K562 (cell line): ENCODE measurements around the gene PPIL1. TPM values are rescaled to one million over a fixed set of nuclear protein-coding genes. Genes with fewer than 3 reads are reported as not detected.

ENCODE experiments used
- ATF1 ChIP-seq, 2 experiments: fragments of 450-650 bp in 1 of 2; IDR thresholded peaks; 2 replicates each; pipeline ENCODE4 v1.6.1; 2016; ENCODE audit warnings: missing compliant biosample characterization in 1 of 2, missing genetic modification characterization in 1 of 2
- CAMTA2 ChIP-seq: fragments of 250-450 bp; sonication (Bioruptor Pico); conservative IDR thresholded peaks from 2 replicates; pipeline ENCODE4 v1.5.1; 2022
- FOXK1 ChIP-seq: sonication (generic); formaldehyde crosslinking; IDR thresholded peaks from 2 replicates; pipeline ENCODE4 v1.8.0; 2022; ENCODE audit warnings: missing genetic modification reagents, mild to moderate bottlenecking, borderline replicate concordance
- KLF1 ChIP-seq: fragments of 450-650 bp; IDR thresholded peaks from 2 replicates; pipeline ENCODE4 v1.6.1; 2016; ENCODE audit warnings: missing genetic modification characterization, missing compliant biosample characterization
- KLF10 ChIP-seq: fragments of 250-450 bp; sonication (Bioruptor Pico); IDR thresholded peaks from 2 replicates; pipeline ENCODE4 v1.6.1; 2021; ENCODE audit warnings: matching md5 sums
- NEUROD1 ChIP-seq: fragments of 150-350 bp; IDR thresholded peaks from 2 replicates; pipeline ENCODE4 v1.6.1; 2014; ENCODE audit warnings: borderline replicate concordance, low read length, low read depth; ENCODE audit not compliant: partially characterized antibody
- SRSF3 ChIP-seq: fragments of 200-400 bp; formaldehyde crosslinking; IDR thresholded peaks from 2 replicates; pipeline ENCODE4 v1.6.1; 2016; ENCODE audit warnings: mild to moderate bottlenecking, low read length, moderate library complexity; ENCODE audit not compliant: insufficient read depth
- polyA plus RNA-seq, 8 experiments: library from polyadenylated mRNA; depleted of rRNA in 4 of 8; stranded (reverse) in 5 of 8; unstranded in 3 of 8; fragments of >200 nt; fragmentation: Nextera tagmentation in 2 of 8; fragmentation: Illumina TruSeq in 1 of 8; extraction: Ambion mirVana in 2 of 8; extraction: Trizol in 1 of 8; gene quantifications; 2 replicates each; pipeline versions ENCODE4 v1.2.1 to v1.2.3, GENCODE V29; 2011 to 2014; ENCODE audit warnings: inconsistent platforms in 1 of 8, missing spikeins in 1 of 8
- total RNA-seq, 7 experiments: library from RNA; depleted of rRNA in 6 of 7; stranded (reverse); fragments of >200 nt in 6 of 7; fragmentation: Illumina TruSeq in 2 of 7; extraction: Trizol in 2 of 7; gene quantifications; 2 replicates each; pipeline versions ENCODE4 v1.2.1 to v1.2.3, GENCODE V29; 2011 to 2021; ENCODE audit warnings: low replicate concordance in 1 of 7
- TF ChIP-seq, protein P1 (sequence below), 2 experiments: fragments of 450-650 bp in 1 of 2; IDR thresholded peaks; 2 replicates each; pipeline ENCODE4 v1.6.1; 2011 to 2017; ENCODE audit warnings: low read depth in 2 of 2, antibody characterized with exemption in 1 of 2, borderline replicate concordance in 1 of 2, low read length in 1 of 2, mild to moderate bottlenecking in 1 of 2, mixed read lengths in 1 of 2; ENCODE audit not compliant: control insufficient read depth in 1 of 2
- TF ChIP-seq, protein P2 (sequence below): fragments of 200-600 bp; sonication (generic); IDR thresholded peaks from one replicate; pipeline ENCODE4 v1.6.1; 2012; ENCODE audit warnings: mild to moderate bottlenecking, low read depth, low read length, inconsistent platforms
- TF ChIP-seq, protein P3 (sequence below): sonication (generic); formaldehyde crosslinking; IDR thresholded peaks from 2 replicates; pipeline ENCODE4 v1.8.1; 2023; ENCODE audit warnings: mild to moderate bottlenecking, missing genetic modification reagents, moderate library complexity

PPIL1 gene
- total and polyA plus RNA-seq, 9 of the 15 experiments (the other 6 are each of a cell fraction or from before 2014, with no cell fraction given) = 65.8 to 205 (median 130) TPM

GRCh38 chr6:36809941-36810803, 64.4 kb downstream of the PPIL1 start (continued):
- TF ChIP-seq, protein P1, sequence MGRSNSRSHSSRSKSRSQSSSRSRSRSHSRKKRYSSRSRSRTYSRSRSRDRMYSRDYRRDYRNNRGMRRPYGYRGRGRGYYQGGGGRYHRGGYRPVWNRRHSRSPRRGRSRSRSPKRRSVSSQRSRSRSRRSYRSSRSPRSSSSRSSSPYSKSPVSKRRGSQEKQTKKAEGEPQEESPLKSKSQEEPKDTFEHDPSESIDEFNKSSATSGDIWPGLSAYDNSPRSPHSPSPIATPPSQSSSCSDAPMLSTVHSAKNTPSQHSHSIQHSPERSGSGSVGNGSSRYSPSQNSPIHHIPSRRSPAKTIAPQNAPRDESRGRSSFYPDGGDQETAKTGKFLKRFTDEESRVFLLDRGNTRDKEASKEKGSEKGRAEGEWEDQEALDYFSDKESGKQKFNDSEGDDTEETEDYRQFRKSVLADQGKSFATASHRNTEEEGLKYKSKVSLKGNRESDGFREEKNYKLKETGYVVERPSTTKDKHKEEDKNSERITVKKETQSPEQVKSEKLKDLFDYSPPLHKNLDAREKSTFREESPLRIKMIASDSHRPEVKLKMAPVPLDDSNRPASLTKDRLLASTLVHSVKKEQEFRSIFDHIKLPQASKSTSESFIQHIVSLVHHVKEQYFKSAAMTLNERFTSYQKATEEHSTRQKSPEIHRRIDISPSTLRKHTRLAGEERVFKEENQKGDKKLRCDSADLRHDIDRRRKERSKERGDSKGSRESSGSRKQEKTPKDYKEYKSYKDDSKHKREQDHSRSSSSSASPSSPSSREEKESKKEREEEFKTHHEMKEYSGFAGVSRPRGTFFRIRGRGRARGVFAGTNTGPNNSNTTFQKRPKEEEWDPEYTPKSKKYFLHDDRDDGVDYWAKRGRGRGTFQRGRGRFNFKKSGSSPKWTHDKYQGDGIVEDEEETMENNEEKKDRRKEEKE (IDR thresholded peaks at IDR 0.05; ENCODE audit: borderline replicate concordance in 1 of 2, control insufficient read depth in 1 of 2, low read depth in 2 of 2, low read length in 1 of 2) = no peak
- TF ChIP-seq KLF1 (tag) = no peak
- TF ChIP-seq, protein P2, sequence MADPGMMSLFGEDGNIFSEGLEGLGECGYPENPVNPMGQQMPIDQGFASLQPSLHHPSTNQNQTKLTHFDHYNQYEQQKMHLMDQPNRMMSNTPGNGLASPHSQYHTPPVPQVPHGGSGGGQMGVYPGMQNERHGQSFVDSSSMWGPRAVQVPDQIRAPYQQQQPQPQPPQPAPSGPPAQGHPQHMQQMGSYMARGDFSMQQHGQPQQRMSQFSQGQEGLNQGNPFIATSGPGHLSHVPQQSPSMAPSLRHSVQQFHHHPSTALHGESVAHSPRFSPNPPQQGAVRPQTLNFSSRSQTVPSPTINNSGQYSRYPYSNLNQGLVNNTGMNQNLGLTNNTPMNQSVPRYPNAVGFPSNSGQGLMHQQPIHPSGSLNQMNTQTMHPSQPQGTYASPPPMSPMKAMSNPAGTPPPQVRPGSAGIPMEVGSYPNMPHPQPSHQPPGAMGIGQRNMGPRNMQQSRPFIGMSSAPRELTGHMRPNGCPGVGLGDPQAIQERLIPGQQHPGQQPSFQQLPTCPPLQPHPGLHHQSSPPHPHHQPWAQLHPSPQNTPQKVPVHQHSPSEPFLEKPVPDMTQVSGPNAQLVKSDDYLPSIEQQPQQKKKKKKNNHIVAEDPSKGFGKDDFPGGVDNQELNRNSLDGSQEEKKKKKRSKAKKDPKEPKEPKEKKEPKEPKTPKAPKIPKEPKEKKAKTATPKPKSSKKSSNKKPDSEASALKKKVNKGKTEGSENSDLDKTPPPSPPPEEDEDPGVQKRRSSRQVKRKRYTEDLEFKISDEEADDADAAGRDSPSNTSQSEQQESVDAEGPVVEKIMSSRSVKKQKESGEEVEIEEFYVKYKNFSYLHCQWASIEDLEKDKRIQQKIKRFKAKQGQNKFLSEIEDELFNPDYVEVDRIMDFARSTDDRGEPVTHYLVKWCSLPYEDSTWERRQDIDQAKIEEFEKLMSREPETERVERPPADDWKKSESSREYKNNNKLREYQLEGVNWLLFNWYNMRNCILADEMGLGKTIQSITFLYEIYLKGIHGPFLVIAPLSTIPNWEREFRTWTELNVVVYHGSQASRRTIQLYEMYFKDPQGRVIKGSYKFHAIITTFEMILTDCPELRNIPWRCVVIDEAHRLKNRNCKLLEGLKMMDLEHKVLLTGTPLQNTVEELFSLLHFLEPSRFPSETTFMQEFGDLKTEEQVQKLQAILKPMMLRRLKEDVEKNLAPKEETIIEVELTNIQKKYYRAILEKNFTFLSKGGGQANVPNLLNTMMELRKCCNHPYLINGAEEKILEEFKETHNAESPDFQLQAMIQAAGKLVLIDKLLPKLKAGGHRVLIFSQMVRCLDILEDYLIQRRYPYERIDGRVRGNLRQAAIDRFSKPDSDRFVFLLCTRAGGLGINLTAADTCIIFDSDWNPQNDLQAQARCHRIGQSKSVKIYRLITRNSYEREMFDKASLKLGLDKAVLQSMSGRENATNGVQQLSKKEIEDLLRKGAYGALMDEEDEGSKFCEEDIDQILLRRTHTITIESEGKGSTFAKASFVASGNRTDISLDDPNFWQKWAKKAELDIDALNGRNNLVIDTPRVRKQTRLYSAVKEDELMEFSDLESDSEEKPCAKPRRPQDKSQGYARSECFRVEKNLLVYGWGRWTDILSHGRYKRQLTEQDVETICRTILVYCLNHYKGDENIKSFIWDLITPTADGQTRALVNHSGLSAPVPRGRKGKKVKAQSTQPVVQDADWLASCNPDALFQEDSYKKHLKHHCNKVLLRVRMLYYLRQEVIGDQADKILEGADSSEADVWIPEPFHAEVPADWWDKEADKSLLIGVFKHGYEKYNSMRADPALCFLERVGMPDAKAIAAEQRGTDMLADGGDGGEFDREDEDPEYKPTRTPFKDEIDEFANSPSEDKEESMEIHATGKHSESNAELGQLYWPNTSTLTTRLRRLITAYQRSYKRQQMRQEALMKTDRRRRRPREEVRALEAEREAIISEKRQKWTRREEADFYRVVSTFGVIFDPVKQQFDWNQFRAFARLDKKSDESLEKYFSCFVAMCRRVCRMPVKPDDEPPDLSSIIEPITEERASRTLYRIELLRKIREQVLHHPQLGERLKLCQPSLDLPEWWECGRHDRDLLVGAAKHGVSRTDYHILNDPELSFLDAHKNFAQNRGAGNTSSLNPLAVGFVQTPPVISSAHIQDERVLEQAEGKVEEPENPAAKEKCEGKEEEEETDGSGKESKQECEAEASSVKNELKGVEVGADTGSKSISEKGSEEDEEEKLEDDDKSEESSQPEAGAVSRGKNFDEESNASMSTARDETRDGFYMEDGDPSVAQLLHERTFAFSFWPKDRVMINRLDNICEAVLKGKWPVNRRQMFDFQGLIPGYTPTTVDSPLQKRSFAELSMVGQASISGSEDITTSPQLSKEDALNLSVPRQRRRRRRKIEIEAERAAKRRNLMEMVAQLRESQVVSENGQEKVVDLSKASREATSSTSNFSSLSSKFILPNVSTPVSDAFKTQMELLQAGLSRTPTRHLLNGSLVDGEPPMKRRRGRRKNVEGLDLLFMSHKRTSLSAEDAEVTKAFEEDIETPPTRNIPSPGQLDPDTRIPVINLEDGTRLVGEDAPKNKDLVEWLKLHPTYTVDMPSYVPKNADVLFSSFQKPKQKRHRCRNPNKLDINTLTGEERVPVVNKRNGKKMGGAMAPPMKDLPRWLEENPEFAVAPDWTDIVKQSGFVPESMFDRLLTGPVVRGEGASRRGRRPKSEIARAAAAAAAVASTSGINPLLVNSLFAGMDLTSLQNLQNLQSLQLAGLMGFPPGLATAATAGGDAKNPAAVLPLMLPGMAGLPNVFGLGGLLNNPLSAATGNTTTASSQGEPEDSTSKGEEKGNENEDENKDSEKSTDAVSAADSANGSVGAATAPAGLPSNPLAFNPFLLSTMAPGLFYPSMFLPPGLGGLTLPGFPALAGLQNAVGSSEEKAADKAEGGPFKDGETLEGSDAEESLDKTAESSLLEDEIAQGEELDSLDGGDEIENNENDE = no peak
- TF ChIP-seq KLF10 = no peak
- TF ChIP-seq, protein P3, sequence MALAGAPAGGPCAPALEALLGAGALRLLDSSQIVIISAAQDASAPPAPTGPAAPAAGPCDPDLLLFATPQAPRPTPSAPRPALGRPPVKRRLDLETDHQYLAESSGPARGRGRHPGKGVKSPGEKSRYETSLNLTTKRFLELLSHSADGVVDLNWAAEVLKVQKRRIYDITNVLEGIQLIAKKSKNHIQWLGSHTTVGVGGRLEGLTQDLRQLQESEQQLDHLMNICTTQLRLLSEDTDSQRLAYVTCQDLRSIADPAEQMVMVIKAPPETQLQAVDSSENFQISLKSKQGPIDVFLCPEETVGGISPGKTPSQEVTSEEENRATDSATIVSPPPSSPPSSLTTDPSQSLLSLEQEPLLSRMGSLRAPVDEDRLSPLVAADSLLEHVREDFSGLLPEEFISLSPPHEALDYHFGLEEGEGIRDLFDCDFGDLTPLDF = no peak
- no peak for TF ChIP-seq CAMTA2 (CRISPR knock-in tag)
- no peak for TF ChIP-seq FOXK1 (CRISPR knock-in tag)
- TF ChIP-seq SRSF3 = no peak
- no peak for TF ChIP-seq NEUROD1
- no peak for TF ChIP-seq ATF1 (CRISPR knock-in tag; IDR thresholded peaks at IDR 0.05)
- no peak for TF ChIP-seq ATF1 (tag; IDR thresholded peaks at IDR 0.05)
